Mesothelial cell of epicardium (in vitro differentiated cells): Measurements from ENCODE around the gene SLC48A1. TPM values are rescaled to one million over a fixed set of nuclear protein-coding genes. Genes with fewer than 3 reads are reported as not detected.

ENCODE experiments used
- DNase-seq, 2 experiments: peaks; one replicate each; pipeline ENCODE4 v3.0.0; 2021; ENCODE audit warnings: low spot score in 2 of 2; ENCODE audit not compliant: unreplicated experiment in 2 of 2
- H3K27ac Mint-ChIP-seq: 2 replicates; pipeline ENCODE4 v1.8.0; 2021; ENCODE audit warnings: mixed read lengths
- H3K27me3 Mint-ChIP-seq: 2 replicates; pipeline ENCODE4 v1.8.0; 2021; ENCODE audit warnings: low read depth, mixed read lengths
- H3K36me3 Mint-ChIP-seq: 2 replicates; pipeline ENCODE4 v1.8.0; 2021; ENCODE audit warnings: mixed read lengths
- H3K4me1 Mint-ChIP-seq: 2 replicates; pipeline ENCODE4 v1.8.0; 2021; ENCODE audit warnings: mixed read lengths
- H3K4me3 Mint-ChIP-seq: 2 replicates; pipeline ENCODE4 v1.8.0; 2021; ENCODE audit warnings: mild to moderate bottlenecking, moderate library complexity, mixed read lengths
- H3K9me3 Mint-ChIP-seq: 2 replicates; pipeline ENCODE4 v1.8.0; 2021; ENCODE audit warnings: mixed read lengths
- CTCF ChIP-seq: fragments of 200-600 bp; sonication (generic); IDR thresholded peaks from one replicate; pipeline ENCODE4 v1.5.0; 2021; ENCODE audit warnings: antibody characterized with exemption; ENCODE audit not compliant: unreplicated experiment
- total RNA-seq: library from RNA; stranded (reverse); gene quantifications from 3 replicates; pipeline ENCODE4 v1.2.1, GENCODE V29; 2021

Gene SLC48A1
- total RNA-seq, 1 donor from 2014 or later, result 27.7 TPM

DNA sequence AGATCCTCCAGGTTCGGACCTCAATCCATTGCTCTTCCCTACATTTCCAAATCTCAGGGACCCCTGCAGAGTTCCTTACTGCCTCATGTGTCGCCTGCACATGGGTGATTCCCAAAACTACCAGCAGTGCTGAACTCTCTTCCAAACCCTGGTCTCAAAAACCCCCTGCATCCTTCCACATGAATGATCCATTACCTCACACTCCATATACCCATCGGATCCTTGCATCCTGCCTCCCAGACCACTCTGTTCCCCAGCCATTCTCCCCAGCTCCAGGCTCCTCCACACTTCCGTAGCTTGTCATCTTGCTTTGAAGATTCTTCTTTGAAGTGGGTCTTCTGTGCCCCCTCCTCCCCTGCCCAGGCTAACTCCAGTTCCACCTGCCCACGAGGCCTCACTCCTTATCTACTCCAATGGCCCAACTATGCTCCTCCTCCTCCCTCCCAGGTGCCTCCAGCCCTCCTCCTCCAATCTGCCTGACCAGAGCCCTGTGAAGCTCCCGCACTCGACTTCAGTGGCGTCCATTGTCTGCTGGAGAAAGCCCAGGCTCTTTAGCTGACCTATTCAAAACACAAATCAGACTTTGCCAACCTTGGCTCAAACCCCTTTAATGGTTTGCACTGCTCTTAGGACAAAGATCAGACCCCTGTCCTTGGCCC is 28.1 kb upstream of the SLC48A1 start:
- Mint-ChIP-seq H3K9me3 (no peaks in the 10 kb centered on the region), H3K4me3 (no peak overlapping the region), H3K27ac (no peak overlapping the region), H3K27me3 (no peaks in the 10 kb centered on the region), H3K36me3 (peaks cover 2% of the 10 kb centered on the region), H3K4me1 (peaks cover 25% of the 10 kb centered on the region)
- TF ChIP-seq CTCF, result no peak
- no peak for DNase-seq

GRCh38 chr12:47745485-47746041 is 27.5 kb upstream of the SLC48A1 start:
- Mint-ChIP-seq H3K27me3 (no peaks in the 10 kb centered on the region), H3K4me1 (peaks cover 20% of the 10 kb centered on the region), H3K4me3 (no peak overlapping the region), H3K36me3 (peaks cover 4% of the 10 kb centered on the region), H3K27ac (no peak overlapping the region), H3K9me3 (no peaks in the 10 kb centered on the region)
- no peak for DNase-seq
- no peak for TF ChIP-seq CTCF

DNA sequence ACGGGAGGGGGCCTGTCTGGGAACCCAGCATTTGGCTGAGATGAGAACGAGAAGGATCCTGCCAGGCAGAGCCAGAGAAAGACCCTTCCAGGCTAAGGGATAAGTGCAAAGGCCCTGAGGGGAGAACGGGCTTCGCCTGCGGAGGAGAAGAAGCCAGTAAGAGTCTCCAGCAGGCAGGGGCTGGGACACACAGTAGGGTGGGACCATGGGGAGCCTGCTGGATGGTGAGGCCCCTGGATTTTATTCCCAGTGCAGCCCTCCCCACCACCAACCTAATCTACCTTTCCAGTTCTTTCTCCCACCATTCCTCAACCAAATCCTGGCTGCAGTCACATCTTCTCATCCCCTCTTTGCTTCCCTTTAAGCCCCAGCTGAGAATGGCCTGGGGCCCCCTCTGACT is 27.0 kb upstream of the SLC48A1 start:
- Mint-ChIP-seq H3K4me1 (peaks cover 17% of the 10 kb centered on the region), H3K36me3 (peaks cover 4% of the 10 kb centered on the region), H3K27ac (no peak overlapping the region), H3K27me3 (no peaks in the 10 kb centered on the region), H3K9me3 (no peaks in the 10 kb centered on the region), H3K4me3 (no peak overlapping the region)
- TF ChIP-seq CTCF, result no peak
- DNase-seq, result no peak

GRCh38 chr12:47746523-47746922 is 26.5 kb upstream of the SLC48A1 start:
- no peak overlapping the region for H3K4me3 Mint-ChIP-seq
- H3K36me3 Mint-ChIP-seq, result peaks cover 4% of the 10 kb centered on the region
- H3K9me3 Mint-ChIP-seq, result no peaks in the 10 kb centered on the region
- TF ChIP-seq CTCF, result no peak
- H3K27ac Mint-ChIP-seq, result no peak overlapping the region
- DNase-seq, result no peak
- no peaks in the 10 kb centered on the region for H3K27me3 Mint-ChIP-seq
- peaks cover 14% of the 10 kb centered on the region for H3K4me1 Mint-ChIP-seq

DNA sequence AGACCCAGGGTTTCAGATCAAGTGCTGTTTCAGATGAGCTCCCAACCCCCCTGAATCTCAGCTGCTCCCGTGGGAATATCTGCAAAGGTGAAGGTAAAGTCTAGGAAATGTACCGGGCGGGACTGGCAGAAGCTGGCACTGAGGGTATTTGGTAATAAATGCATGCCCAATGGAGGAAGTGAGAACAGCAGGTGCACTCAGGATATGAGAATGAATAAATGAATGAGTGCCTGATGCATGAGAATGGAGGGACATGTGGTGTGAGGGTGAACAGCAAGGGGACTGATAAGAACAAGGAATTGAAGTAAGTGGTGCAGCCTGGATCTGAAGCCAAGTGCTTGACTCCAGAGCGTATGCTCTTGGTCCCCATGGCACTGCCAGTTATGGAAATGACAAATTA is 25.9 kb upstream of the SLC48A1 start:
- no peak for DNase-seq
- no peak overlapping the region for H3K4me3 Mint-ChIP-seq
- no peak overlapping the region for H3K27ac Mint-ChIP-seq
- H3K4me1 Mint-ChIP-seq, result peaks cover 14% of the 10 kb centered on the region
- no peaks in the 10 kb centered on the region for H3K9me3 Mint-ChIP-seq
- TF ChIP-seq CTCF, result no peak
- H3K27me3 Mint-ChIP-seq, result no peaks in the 10 kb centered on the region
- H3K36me3 Mint-ChIP-seq, result peaks cover 4% of the 10 kb centered on the region
